Fibroblast of lung (primary cell): ENCODE data around the gene CDK9. TPM values are rescaled to one million over a fixed set of nuclear protein-coding genes. Genes with fewer than 3 reads are reported as not detected.

Source experiments
- DNase-seq, 2 donors: peaks; one replicate each; pipeline versions ENCODE4 v3.0.0 to v3.0.0-alpha.2; 2010; ENCODE audit warnings: low read depth in 2 of 2
- H2AFZ ChIP-seq: 2 replicates; pipeline ENCODE4 v1.5.1; 2012; ENCODE audit warnings: low read length, control low read depth, inconsistent platforms
- H3K27ac ChIP-seq: 2 replicates; pipeline ENCODE4 v1.5.1; 2011; ENCODE audit warnings: low read length, control low read depth; ENCODE audit not compliant: insufficient read depth
- H3K27me3 ChIP-seq: 2 replicates; pipeline ENCODE4 v1.5.1; 2011; ENCODE audit warnings: mild to moderate bottlenecking, low read length; ENCODE audit not compliant: control insufficient read depth, insufficient read depth
- H3K36me3 ChIP-seq: 2 replicates; pipeline ENCODE4 v1.5.1; 2011; ENCODE audit warnings: low read length; ENCODE audit not compliant: control insufficient read depth, insufficient read depth
- H3K4me1 ChIP-seq: 2 replicates; pipeline ENCODE4 v1.5.1; 2011; ENCODE audit warnings: low read length; ENCODE audit not compliant: control insufficient read depth, insufficient read depth; ENCODE audit errors: extremely low read depth
- H3K4me2 ChIP-seq: 2 replicates; pipeline ENCODE4 v1.5.1; 2011; ENCODE audit warnings: low read length, control low read depth; ENCODE audit not compliant: insufficient read depth; ENCODE audit errors: extremely low read depth
- H3K4me3 ChIP-seq, 4 experiments: fragments of 200-600 bp in 1 of 4; sonication (generic) in 1 of 4; replicated peaks in 1 of 4; 2 replicates each; pipeline ENCODE4 v1.5.1; 2011 to 2016; ENCODE audit warnings: low read length in 4 of 4, low read depth in 3 of 4, mild to moderate bottlenecking in 3 of 4, control low read depth in 2 of 4, inconsistent platforms in 1 of 4, mixed read lengths in 1 of 4; ENCODE audit not compliant: insufficient read depth in 1 of 4; ENCODE audit errors: control extremely low read depth in 1 of 4
- H3K79me2 ChIP-seq: 2 replicates; pipeline ENCODE4 v1.5.1; 2012; ENCODE audit warnings: mild to moderate bottlenecking, low read length, inconsistent platforms; ENCODE audit not compliant: control insufficient read depth, insufficient read depth
- H3K9ac ChIP-seq: 2 replicates; pipeline ENCODE4 v1.5.1; 2011; ENCODE audit warnings: mild to moderate bottlenecking, low read length, control low read depth; ENCODE audit not compliant: insufficient read depth
- H3K9me3 ChIP-seq: 2 replicates; pipeline ENCODE4 v1.5.1; 2012; ENCODE audit warnings: low read depth, low read length; ENCODE audit not compliant: control insufficient read depth, insufficient read depth
- H4K20me1 ChIP-seq: 2 replicates; pipeline ENCODE4 v1.5.1; 2011; ENCODE audit warnings: low read length; ENCODE audit not compliant: control insufficient read depth, insufficient read depth; ENCODE audit errors: extremely low read depth
- EZH2 ChIP-seq: IDR thresholded peaks from 2 replicates; pipeline ENCODE4 v1.5.1; 2012; ENCODE audit warnings: low read length, control low read depth, mild to moderate bottlenecking; ENCODE audit errors: missing control alignments
- polyA plus RNA-seq, 2 donors: library from polyadenylated mRNA; depleted of rRNA in 1 of 2; stranded (reverse) in 1 of 2; unstranded in 1 of 2; fragments of >200 nt; gene quantifications; 2 replicates each; pipeline ENCODE4 v1.2.1, GENCODE V29; 2011 to 2012; ENCODE audit warnings: missing spikeins in 1 of 2
- total RNA-seq: library from RNA; depleted of rRNA; stranded (reverse); fragments of >200 nt; gene quantifications from 2 replicates; pipeline ENCODE4 v1.2.1, GENCODE V29; 2014
- TF ChIP-seq, protein P1 (sequence below), 2 donors: IDR thresholded peaks in 1 of 2; conservative IDR thresholded peaks in 1 of 2; 1 replicate in 1 of 2; 2 replicates in 1 of 2; pipeline ENCODE4 v1.5.1; 2011 to 2012; ENCODE audit warnings: low read length in 2 of 2, control low read depth in 1 of 2, inconsistent platforms in 1 of 2, low read depth in 1 of 2, mild to moderate bottlenecking in 1 of 2

Gene CDK9
- total and polyA plus RNA-seq, 2 donors (not counting 1 experiment from before 2014, with no cell fraction given) = 54.8 to 82.2 TPM

DNA sequence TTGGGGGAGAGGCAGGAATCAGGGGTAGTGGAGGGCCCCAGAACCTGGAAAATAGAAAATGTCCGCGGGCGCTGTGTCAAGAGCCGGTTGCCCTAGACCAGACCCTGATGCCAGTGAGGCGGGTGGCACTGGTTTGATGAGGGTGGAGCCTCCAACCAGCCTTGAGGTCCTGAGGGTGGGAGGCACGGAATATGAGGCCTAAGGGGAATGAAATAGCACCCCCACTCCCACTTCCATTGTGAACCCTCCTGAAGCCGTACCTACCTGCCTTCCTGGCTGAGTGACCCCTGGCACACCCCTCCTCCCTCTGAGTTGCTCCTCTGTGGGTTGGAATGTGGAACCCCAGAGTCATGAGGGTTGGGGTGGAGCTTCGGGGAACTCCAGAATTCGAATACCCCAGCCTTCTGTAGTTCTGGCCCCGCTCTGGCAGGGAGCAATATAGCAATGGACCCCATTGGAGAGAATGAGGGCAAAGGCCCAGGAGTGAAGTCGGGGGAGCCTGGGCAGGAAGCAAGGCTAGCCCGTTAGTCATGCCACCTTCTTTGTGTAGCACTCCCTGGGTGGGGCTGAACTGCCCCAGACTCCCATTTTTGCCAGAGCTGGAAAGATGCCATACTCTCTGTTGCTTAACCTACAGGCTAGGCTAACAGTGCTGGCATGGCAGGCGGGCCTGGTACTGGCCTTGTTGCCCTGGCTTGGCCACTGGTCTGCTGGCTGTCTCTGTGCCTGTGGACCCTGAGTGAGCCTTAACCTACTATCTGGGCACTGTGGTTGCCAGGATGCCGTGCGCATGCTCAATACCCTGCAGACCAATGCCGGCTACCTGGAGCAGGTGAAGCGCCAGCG is 17.9 kb downstream of the CDK9 start:
- H3K36me3 ChIP-seq = peaks cover 13% of the 10 kb centered on the region
- peak overlapping the region; percentile 88 for H3K9ac ChIP-seq
- peak overlapping the region; percentile 85 to 96 (median 90) for H3K4me3 ChIP-seq
- TF ChIP-seq EZH2 = no peak
- peak overlapping the region; percentile 100 for H3K4me2 ChIP-seq
- no peaks in the 10 kb centered on the region for H3K9me3 ChIP-seq
- H4K20me1 ChIP-seq = no peaks in the 10 kb centered on the region
- H3K79me2 ChIP-seq = peaks cover 23% of the 10 kb centered on the region
- peaks cover 13% of the 10 kb centered on the region for H3K4me1 ChIP-seq
- H2AFZ ChIP-seq = no peak overlapping the region
- DNase-seq = peak; percentile 35 to 39
- no peaks in the 10 kb centered on the region for H3K27me3 ChIP-seq
- peak overlapping the region; percentile 92 for H3K27ac ChIP-seq

DNA sequence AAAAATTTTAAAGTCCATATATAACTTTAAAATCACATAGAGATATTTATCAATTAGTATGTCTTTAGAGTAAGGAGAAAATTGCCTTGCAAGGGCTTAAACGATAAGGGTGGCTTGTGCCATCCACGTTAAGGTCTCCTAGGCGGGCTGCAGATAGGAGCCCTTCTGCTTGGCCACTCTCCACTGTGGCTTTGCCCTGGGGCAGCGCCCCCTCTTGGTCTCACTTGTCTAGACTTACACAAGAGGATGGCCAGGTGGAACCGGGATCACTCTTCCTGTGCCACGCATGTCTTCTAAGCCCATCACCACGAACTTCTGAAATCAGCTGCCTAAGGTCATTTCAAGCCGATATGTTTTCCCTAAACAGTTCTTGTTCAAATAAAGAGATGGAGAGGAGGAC is 19.8 kb downstream of the CDK9 start:
- no peak overlapping the region for H3K27ac ChIP-seq
- no peak overlapping the region for H3K4me3 ChIP-seq
- peaks cover 21% of the 10 kb centered on the region for H3K36me3 ChIP-seq
- H4K20me1 ChIP-seq = no peaks in the 10 kb centered on the region
- H3K79me2 ChIP-seq = peaks cover 23% of the 10 kb centered on the region
- H2AFZ ChIP-seq = no peak overlapping the region
- no peaks in the 10 kb centered on the region for H3K27me3 ChIP-seq
- peaks cover 13% of the 10 kb centered on the region for H3K4me1 ChIP-seq
- TF ChIP-seq, protein P1, sequence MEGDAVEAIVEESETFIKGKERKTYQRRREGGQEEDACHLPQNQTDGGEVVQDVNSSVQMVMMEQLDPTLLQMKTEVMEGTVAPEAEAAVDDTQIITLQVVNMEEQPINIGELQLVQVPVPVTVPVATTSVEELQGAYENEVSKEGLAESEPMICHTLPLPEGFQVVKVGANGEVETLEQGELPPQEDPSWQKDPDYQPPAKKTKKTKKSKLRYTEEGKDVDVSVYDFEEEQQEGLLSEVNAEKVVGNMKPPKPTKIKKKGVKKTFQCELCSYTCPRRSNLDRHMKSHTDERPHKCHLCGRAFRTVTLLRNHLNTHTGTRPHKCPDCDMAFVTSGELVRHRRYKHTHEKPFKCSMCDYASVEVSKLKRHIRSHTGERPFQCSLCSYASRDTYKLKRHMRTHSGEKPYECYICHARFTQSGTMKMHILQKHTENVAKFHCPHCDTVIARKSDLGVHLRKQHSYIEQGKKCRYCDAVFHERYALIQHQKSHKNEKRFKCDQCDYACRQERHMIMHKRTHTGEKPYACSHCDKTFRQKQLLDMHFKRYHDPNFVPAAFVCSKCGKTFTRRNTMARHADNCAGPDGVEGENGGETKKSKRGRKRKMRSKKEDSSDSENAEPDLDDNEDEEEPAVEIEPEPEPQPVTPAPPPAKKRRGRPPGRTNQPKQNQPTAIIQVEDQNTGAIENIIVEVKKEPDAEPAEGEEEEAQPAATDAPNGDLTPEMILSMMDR (conservative IDR thresholded peaks at IDR 0.05 in 1 of 2, IDR thresholded peaks at IDR 0.05 in 1 of 2; ENCODE audit: low read depth in 1 of 2, low read length in 2 of 2) = peak; percentile 27 to 51
- TF ChIP-seq EZH2 = no peak
- peak; percentile 20 to 36 for DNase-seq
- no peak overlapping the region for H3K9ac ChIP-seq
- no peak overlapping the region for H3K4me2 ChIP-seq
- no peaks in the 10 kb centered on the region for H3K9me3 ChIP-seq

DNA sequence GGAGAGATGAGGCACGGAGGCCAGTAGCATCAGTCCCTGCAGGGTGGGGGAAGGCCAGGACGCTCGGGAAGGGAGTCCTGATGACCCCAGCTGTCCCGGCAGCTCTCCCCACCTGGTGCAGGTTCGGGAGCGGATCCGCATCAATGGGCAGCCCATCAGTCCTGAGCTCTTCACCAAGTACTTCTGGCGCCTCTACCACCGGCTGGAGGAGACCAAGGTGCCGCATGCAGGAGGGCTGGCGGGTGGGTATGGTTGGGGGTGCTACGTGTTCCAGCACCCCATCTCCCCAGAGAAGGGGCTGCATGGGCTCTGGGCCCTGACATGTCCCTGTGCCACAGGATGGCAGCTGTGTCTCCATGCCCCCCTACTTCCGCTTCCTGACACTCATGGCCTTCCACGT is 21.0 kb downstream of the CDK9 start:
- Histone ChIP-seq H3K36me3 (peaks cover 21% of the 10 kb centered on the region), H3K27ac (no peak overlapping the region), H3K4me1 (peaks cover 13% of the 10 kb centered on the region), H3K9ac (no peak overlapping the region), H3K9me3 (no peaks in the 10 kb centered on the region), H2AFZ (no peak overlapping the region), H4K20me1 (no peaks in the 10 kb centered on the region), H3K79me2 (peaks cover 23% of the 10 kb centered on the region), H3K4me3 (no peak overlapping the region), H3K27me3 (no peaks in the 10 kb centered on the region), H3K4me2 (no peak overlapping the region)
- TF ChIP-seq, protein P1 (conservative IDR thresholded peaks at IDR 0.05 in 1 of 2, IDR thresholded peaks at IDR 0.05 in 1 of 2; ENCODE audit: low read depth in 1 of 2, low read length in 2 of 2) = no peak
- TF ChIP-seq EZH2 = no peak
- no peak for DNase-seq
